LNCAP (cell line): ENCODE results near the gene PAWR.

Source experiments
- CTCF ChIP-seq: fragments of 450-650 bp; IDR thresholded peaks from 2 replicates; pipeline ENCODE4 v1.5.1; 2017; ENCODE audit warnings: mild to moderate bottlenecking

PAWR gene

GRCh38 chr12:79690142-79690637 is 574 bp downstream of the PAWR start:
- TF ChIP-seq CTCF: no peak

- no peak for TF ChIP-seq CTCF
Measured at GRCh38 chr12:79689477-79690141, 1.2 kb downstream of the PAWR start.

DNA sequence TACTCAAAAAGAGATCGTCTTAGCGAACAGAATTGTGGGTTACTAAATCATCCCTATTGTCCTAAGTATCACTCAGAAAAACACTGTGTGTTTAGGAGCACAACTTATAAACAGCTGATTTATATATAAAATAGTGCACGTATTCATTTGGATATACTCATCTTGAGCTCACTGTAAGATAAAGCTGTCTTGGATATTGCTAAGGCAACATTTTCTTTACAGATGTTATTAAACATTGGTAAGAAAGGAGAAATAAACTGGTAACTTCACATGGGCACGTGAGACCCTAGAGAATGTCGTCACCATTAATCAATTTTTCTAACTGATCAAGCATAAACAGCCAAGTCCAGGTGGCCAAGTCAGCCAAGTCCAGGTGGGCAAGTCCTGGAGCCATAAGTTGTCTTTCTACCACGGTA is 1.7 kb downstream of the PAWR start:
- no peak for TF ChIP-seq CTCF

- no peak for TF ChIP-seq CTCF
Measured at GRCh38 chr12:79688376-79689060, 2.2 kb downstream of the PAWR start.

DNA sequence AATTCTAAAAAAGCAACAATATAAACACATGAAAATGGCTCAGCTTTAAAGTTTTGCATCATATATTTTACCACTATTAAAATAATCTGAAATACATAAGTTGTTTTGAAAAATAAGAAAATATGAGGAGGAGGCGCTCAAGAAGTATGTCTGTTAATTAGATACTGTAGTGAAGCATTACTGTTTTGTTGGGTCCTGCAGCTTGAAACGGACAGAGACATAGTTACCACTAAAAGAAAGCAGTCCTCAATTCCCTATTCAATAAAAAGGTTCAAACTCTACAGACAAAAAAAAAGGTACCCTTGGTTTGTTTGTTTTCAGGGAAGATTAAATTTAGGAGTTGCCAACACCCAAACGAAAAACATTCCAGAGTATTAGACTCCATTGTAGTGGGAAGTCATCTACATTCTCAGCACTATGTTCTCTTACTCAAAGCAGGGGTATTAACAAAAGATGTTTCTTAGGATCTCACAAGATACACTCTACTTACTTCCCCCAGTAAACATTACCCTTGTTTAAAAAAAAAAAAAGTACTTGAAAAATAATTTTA is 3.0 kb downstream of the PAWR start:
- no peak for TF ChIP-seq CTCF

GRCh38 chr12:79686171-79686570 is 4.6 kb downstream of the PAWR start:
- no peak for TF ChIP-seq CTCF

DNA sequence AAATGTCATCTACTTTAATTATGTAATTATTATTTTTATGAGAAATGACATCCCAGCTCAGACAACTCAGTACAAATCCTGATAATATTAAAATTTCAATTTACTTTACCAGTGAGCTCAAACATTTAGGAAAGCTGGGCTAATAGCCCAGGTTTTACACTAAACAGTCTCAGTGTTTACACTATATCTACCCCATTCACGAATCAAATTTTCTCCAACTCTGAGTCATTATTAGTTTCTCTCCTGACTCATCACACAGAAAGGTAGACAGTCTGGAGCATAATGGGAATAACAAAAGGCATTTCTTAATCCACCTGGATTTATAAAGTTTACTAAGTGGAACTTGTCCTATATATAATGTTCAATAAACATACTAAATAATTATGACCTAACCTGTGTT is 5.7 kb downstream of the PAWR start:
- TF ChIP-seq CTCF: no peak
